HG02852 (cell line): Measurements from ENCODE around the gene CAPN12.
"Not testable (repeated sequence)": the region's sequence is repeated elsewhere in the genome, so short reads cannot be mapped to it uniquely, and the experiment has no call there.

ENCODE experiments used
- ATAC-seq: cut with Tn5 transposase; IDR thresholded peaks from one replicate; pipeline ENCODE4 v1.9.1; 2021; ENCODE audit warnings: mild to moderate bottlenecking, moderate library complexity; ENCODE audit not compliant: unreplicated experiment

Gene CAPN12

GRCh38 chr19:38771569-38771968, 27.3 kb upstream of the CAPN12 start:
- ATAC-seq = not testable (repeated sequence)

- peak; percentile 45 for ATAC-seq
Observed at GRCh38 chr19:38770949-38771275, 26.6 kb upstream of the CAPN12 start.

- peak; percentile 6 for ATAC-seq
Observed at GRCh38 chr19:38770228-38770948, 26.1 kb upstream of the CAPN12 start.

GRCh38 chr19:38769635-38770211, 25.4 kb upstream of the CAPN12 start:
- ATAC-seq = no peak

- no peak for ATAC-seq
Observed at GRCh38 chr19:38766276-38767047, 22.2 kb upstream of the CAPN12 start.

- ATAC-seq = no peak
Observed at GRCh38 chr19:38765214-38765613, 20.9 kb upstream of the CAPN12 start.

GRCh38 chr19:38763795-38764220, 19.5 kb upstream of the CAPN12 start:
- ATAC-seq = no peak

GRCh38 chr19:38761884-38762389, 17.7 kb upstream of the CAPN12 start:
- ATAC-seq = not testable (repeated sequence)

GRCh38 chr19:38760805-38761517, 16.7 kb upstream of the CAPN12 start:
- not testable (repeated sequence) for ATAC-seq

GRCh38 chr19:38759590-38760003, 15.3 kb upstream of the CAPN12 start:
- ATAC-seq = no peak

GRCh38 chr19:38754196-38754595, 9.9 kb upstream of the CAPN12 start:
- ATAC-seq = not testable (repeated sequence)

- not testable (repeated sequence) for ATAC-seq
Observed at GRCh38 chr19:38753783-38754182, 9.5 kb upstream of the CAPN12 start.

- no peak for ATAC-seq
Observed at GRCh38 chr19:38745316-38745715, 1.0 kb upstream of the CAPN12 start.

- no peak for ATAC-seq
Observed at GRCh38 chr19:38744874-38745273, 600 bp upstream of the CAPN12 start.

- no peak for ATAC-seq
Observed at GRCh38 chr19:38743394-38744297, 628 bp downstream of the CAPN12 start.

- ATAC-seq = no peak
Observed at GRCh38 chr19:38742906-38743305, 1.4 kb downstream of the CAPN12 start.

- no peak for ATAC-seq
Observed at GRCh38 chr19:38742296-38742695, 2.0 kb downstream of the CAPN12 start.

- ATAC-seq = no peak
Observed at GRCh38 chr19:38741670-38742069, 2.6 kb downstream of the CAPN12 start.

- ATAC-seq = no peak
Observed at GRCh38 chr19:38740932-38741331, 3.3 kb downstream of the CAPN12 start.

- ATAC-seq = no peak
Observed at GRCh38 chr19:38740257-38740592, 4.0 kb downstream of the CAPN12 start.
